Measurements from ENCODE around the gene FOXE3.
"Not testable (repeated sequence)": the region's sequence is repeated elsewhere in the genome, so short reads cannot be mapped to it uniquely, and the experiment has no call there.

FOXE3 gene

DNA sequence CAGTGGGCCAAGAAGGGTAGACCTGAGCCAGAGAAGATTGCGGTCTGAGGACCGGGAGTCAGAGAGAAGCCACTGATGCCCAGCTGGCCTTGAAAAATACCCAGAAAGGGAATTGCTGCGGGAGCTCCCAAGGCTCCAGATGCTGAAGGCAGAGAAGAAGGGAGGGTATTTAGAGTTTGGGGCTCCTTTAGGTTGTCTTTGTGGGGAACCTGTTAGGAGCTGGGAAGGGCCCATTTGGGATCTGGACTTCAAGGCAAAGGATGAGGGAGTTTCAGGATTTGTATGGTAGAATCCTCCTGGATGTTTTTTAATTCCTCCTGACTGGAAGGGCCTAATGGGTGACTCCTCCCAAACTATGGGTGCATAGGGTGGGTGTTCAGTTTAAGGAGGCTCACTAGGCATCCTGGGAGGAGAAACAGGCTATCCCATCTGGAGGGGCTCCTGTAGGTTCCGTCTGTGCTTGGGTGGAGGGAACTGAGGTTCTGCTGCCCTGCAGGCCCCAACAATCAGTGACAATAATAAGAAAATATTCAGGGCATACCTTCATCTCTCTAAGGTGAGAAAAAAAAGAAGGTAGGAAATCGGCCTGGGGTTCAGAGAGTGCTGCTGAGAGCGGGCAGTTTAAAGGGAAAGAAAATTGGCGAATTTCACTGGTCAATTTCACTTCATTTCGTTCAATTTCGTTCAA is 26.9 kb downstream of the FOXE3 start:
- no peak for DNase-seq
- in situ Hi-C loops (cut with HindIII; ENCODE audit: low pct_ligation_motif_present, low pct_unique_long_range_greater_than_20kb, low sequenced_read_pairs): no loop called here

- in situ Hi-C loops (cut with HindIII; ENCODE audit: low pct_ligation_motif_present, low pct_unique_long_range_greater_than_20kb, low sequenced_read_pairs): no loop called here
- no peak for DNase-seq
These were observed 27.6 kb downstream of the FOXE3 start for GRCh38 chr1:47443530-47444296.

- no peak for DNase-seq
- in situ Hi-C loops (cut with HindIII; ENCODE audit: low pct_ligation_motif_present, low pct_unique_long_range_greater_than_20kb, low sequenced_read_pairs): no loop called here
These were observed 28.1 kb downstream of the FOXE3 start for GRCh38 chr1:47444297-47444561.

DNA sequence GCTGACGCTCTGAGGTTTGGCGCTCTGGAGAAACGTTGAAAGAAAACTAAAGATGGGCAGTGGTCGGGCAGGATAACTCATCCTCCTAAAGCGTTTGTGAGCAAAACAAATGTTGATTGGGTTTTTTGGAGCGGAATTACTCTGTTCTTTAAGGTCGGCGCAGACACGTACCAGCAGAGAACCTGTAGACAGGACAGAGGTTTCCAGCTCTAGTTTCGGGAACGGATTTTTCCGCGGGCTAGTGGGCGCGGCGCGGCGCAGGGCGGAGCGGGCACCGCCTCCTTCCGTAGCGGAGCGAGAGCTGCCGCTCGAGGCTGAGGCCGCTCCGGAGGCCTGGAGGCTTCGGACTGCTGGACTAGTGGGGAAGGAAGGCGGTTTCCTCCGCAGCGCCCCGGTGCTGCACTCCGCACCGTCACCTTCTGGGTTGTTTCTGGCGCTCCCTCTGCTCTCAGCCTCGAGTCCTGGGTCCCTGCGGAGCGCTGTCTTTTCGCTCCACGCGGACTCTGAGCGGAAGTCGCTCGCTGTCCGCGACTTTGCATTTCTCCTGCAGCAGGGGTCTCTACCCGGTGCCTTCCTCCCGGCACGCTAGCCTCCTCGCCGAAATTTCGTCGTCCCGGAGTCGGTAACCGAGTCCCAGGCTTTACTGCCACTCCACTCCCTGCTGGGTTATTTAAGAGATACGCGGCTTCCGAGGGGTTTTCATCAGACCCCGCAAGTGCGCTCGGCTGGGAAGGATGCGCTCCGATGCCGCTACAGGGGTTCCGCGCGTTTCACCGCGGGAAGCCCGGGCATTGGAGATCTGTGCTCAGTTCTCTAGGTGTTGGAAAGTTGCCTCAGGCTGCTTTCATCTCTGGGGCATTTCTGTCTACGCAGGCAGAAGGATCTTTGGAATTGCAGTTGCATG is 28.7 kb downstream of the FOXE3 start:
- in situ Hi-C loops (cut with HindIII; ENCODE audit: low pct_ligation_motif_present, low pct_unique_long_range_greater_than_20kb, low sequenced_read_pairs): no loop called here
- no peak for DNase-seq

GRCh38 chr1:47445823-47446550 is 29.9 kb downstream of the FOXE3 start:
- no peak for DNase-seq
- in situ Hi-C loops (cut with HindIII; ENCODE audit: low pct_ligation_motif_present, low pct_unique_long_range_greater_than_20kb, low sequenced_read_pairs): no loop called here

GRCh38 chr1:47448462-47449222 is 32.6 kb downstream of the FOXE3 start:
- DNase-seq: no peak

DNA sequence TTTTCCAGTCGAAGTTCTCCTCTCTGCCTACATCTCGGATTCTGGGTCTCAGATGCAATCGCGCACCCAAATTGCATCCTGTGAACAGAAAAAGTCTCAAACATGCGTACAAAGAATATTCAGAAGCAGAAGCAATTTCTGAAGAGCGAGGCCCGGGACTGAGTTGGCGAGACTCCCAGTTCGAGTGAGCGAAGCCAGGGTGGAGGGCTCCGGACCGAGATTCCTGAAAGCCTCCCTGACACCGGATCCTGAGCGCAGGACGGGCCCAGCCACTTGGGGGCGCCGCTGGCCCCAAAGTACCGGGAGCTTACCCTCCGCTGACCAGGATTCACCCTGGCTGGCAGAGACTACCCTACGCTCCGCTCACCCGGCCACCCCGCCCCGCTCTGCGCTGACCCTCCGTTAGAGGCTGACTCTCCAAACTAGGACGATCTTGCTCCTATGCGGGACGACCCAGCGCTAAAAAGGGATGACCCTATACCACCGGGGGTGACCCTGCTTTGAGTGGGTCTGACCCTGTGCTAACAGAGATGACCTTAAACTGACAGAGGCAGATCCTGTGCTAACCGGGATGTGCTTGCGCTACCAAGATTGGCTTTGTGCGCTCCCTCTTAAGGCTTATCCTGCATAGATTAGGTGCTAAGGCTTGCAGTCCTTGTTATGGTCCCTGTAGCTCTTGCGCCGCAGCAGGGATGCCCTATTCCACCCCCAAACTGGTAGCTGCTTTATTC is 33.9 kb downstream of the FOXE3 start:
- in situ Hi-C loops (cut with HindIII; ENCODE audit: low pct_ligation_motif_present, low pct_unique_long_range_greater_than_20kb, low sequenced_read_pairs): no loop called here
- peak; percentile 6 for DNase-seq

More at GRCh38 chr1:47448462-47449222, 32.6 kb downstream of the FOXE3 start:
- in situ Hi-C loops (cut with HindIII; ENCODE audit: low pct_ligation_motif_present, low pct_unique_long_range_greater_than_20kb, low sequenced_read_pairs): no loop called here

GRCh38 chr1:47450606-47451005 is 34.5 kb downstream of the FOXE3 start:
- in situ Hi-C loops (cut with HindIII; ENCODE audit: low pct_ligation_motif_present, low pct_unique_long_range_greater_than_20kb, low sequenced_read_pairs): no loop called here
- no peak for DNase-seq

DNA sequence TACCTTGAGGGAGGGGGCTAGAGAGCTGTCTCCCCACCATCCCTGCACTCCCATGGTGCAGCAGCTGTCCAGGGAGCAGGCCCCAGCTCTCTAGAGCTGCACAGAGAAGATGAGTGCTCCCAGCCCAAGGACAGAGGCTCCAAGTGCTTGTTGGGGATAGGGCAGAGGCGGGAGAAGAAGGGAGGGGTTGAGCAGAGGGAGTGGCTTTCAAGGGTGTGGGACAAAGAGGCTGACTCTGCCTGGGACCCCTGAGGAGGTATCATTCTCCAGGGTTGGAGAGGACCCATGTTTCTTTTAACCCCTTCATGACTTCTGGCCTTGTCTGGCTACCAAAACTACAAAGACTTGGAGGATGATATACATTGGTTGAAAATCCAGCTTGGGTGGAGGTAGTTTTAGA is 36.3 kb downstream of the FOXE3 start:
- DNase-seq: no peak
- in situ Hi-C loops (cut with HindIII; ENCODE audit: low pct_ligation_motif_present, low pct_unique_long_range_greater_than_20kb, low sequenced_read_pairs): no loop called here

DNA sequence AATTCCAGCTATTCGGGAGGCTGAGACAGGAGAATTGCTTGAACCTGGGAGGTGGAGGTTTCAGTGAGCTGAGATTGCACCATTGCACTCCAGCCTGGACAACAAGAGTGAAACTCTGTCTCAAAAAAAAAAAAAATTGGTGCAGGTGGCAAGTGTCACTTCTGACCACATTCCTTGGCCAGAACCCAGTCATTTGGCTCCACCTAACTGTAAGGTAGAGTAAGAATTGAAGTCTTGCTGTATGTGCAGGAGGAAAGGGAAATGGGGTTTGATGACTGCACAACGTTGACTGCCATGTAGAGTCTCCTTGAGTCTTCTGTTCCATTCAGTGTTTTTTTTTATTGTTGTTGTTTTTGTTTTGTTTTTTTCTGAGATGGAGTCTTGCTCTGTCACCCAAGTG is 37.8 kb downstream of the FOXE3 start:
- DNase-seq; in situ Hi-C loops (cut with HindIII; ENCODE audit: low pct_ligation_motif_present, low pct_unique_long_range_greater_than_20kb, low sequenced_read_pairs): not testable (repeated sequence)

DNA sequence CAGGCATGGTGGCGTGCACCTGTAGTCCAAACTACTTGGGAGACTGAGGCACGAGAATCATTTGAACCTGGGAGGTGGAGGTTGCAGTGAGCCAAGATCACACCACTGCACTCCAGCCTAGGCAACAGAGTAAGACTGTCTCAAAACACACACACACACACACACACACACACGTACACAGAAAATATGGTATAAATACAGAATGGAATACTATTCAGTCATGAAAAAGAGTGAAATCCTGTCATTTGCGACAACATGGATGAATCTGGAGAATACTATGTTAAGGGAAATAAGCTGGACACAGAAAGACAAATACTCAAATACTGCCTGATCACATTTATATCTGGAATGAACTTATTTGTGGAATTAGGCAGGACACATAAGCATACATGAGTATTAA is 40.2 kb downstream of the FOXE3 start:
- no peak for DNase-seq
- in situ Hi-C loops (cut with HindIII; ENCODE audit: low pct_ligation_motif_present, low pct_unique_long_range_greater_than_20kb, low sequenced_read_pairs): no loop called here

DNA sequence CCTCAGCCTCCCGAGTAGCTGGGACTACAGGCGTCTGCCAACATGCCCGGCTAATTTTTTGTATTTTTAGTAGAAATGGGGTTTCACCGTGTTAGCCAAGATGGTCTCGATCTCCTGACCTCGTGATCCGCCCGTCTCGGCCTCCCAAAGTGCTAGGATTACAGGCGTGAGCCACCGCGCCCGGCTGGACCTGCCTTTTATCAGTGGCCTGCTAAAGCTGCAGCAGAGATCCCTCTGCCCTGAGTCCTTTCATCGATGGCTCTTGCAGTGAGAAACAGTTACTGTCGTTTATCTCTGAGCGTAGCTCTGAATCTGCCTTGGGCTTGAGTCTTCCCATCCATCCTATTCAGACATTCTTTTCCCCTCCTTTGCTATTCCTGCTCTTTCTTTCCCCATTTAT is 41.5 kb downstream of the FOXE3 start:
- DNase-seq; in situ Hi-C loops (cut with HindIII; ENCODE audit: low pct_ligation_motif_present, low pct_unique_long_range_greater_than_20kb, low sequenced_read_pairs): not testable (repeated sequence)

DNA sequence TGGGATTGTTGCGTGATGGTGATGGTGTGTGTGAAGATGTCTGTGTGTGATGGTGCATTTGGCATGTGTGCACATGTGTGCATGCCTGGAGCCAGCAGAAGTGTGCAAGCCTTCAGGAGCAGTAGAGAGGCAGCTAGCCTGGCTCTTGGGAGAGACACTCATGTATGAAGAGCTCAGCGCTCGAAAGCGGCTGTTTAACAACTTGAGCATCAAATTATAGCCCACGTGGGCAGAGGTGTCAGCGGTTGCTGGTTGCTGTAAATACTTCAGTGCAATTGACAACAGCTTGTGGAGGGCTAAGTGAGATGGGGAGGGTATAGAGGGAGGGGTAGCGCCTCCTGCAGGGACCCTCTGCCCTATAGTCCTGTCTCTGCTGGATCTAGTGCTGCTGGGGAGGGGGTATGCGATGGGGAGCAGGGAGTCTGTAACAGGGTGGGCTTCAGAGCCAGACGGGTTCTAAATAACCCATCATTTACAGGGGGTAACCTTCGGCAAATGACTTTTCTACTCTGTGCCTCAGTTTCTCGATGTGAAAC is 43.2 kb downstream of the FOXE3 start:
- in situ Hi-C loops (cut with HindIII; ENCODE audit: low pct_ligation_motif_present, low pct_unique_long_range_greater_than_20kb, low sequenced_read_pairs): no loop called here
- DNase-seq: no peak

DNA sequence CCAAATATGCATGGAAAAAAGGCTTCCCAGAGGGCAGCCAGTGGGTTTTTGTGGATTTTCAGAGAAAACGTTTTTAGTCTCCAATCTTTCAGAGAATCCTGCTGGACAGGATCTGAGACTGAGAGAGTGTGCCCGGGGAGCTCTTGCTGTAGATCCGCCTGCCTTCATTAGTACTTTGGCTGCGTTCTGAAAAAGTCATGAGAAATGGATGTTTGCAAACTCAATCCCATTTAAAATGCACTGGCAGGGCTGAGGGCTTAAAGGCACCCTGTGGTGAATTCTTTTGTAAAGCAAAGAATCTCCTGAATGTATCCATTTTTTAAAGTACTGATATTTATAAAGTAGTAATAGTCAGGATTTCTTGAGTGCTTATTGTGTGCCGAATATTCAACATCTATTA is 44.0 kb downstream of the FOXE3 start:
- no peak for DNase-seq
- in situ Hi-C loops (cut with HindIII; ENCODE audit: low pct_ligation_motif_present, low pct_unique_long_range_greater_than_20kb, low sequenced_read_pairs): no loop called here

- no peak for DNase-seq
- in situ Hi-C loops (cut with HindIII; ENCODE audit: low pct_ligation_motif_present, low pct_unique_long_range_greater_than_20kb, low sequenced_read_pairs): no loop called here
These were observed 44.4 kb downstream of the FOXE3 start for GRCh38 chr1:47460456-47460855.

DNA sequence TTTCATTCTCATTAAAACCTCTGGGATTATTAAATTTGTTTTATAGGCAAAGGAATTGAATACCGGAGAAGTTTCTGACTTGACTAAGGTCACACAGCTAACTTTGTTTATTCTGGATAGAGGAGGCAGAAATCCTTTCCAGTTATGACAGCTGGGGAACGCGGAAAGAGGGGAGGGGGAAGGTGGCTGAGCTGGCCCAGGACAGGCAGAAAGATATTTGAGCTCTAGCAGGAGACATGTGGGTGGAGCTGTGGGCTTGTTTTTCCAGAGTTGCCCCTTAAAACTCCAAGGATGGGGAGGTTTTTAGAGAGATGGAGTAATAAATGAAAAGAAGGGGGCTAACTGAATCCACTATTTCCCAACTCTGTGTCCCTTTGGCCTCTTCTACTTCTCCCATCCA is 49.5 kb downstream of the FOXE3 start:
- in situ Hi-C loops (cut with HindIII; ENCODE audit: low pct_ligation_motif_present, low pct_unique_long_range_greater_than_20kb, low sequenced_read_pairs): no loop called here
- DNase-seq: no peak
